Fibroblast of upper back skin (primary cell): ENCODE data around the gene NDUFA6.

Source experiments
- DNase-seq: peaks from one replicate; pipeline ENCODE4 v3.0.0-alpha.2; 2013

Gene NDUFA6

DNA sequence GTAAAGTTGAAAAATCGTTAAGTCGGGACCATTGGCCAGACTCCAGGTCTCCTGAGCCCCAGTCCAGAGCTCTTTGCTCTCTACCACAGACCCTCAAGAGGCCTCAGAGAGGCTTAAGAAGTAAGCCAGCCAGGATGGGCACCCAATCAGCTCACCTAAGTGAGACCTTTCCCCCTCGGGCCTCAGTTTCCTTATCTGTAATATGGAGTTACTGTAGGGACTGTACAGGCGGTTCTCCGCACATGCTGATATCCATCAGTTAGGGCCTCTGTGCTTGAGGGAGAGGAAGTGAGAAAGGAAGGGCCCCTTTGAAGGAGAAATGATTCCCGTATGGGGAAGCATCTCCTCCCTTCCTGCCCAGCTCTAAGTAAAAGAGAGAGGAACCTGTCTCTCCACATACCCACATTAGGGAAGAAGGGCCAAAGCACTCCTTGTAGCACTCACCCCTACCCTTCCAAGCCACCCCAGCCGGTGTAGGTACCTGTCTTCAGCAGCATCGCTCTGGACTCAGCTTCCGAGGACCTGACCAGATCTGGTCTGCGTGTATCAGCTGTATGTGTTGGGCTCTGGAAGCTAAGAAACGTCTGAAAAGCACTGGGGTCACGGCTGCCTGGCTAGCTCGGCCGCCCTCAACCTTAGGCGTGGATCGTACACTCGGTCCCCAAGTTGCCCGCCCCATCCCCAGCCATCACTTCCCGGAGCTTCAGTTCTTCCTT is 20.6 kb downstream of the NDUFA6 start:
- DNase-seq, result no peak

- no peak for DNase-seq
Measured at GRCh38 chr22:42068291-42068690, 22.3 kb downstream of the NDUFA6 start.

- no peak for DNase-seq
Measured at GRCh38 chr22:42067671-42068251, 22.8 kb downstream of the NDUFA6 start.

- no peak for DNase-seq
Measured at GRCh38 chr22:42066937-42067336, 23.6 kb downstream of the NDUFA6 start.

DNA sequence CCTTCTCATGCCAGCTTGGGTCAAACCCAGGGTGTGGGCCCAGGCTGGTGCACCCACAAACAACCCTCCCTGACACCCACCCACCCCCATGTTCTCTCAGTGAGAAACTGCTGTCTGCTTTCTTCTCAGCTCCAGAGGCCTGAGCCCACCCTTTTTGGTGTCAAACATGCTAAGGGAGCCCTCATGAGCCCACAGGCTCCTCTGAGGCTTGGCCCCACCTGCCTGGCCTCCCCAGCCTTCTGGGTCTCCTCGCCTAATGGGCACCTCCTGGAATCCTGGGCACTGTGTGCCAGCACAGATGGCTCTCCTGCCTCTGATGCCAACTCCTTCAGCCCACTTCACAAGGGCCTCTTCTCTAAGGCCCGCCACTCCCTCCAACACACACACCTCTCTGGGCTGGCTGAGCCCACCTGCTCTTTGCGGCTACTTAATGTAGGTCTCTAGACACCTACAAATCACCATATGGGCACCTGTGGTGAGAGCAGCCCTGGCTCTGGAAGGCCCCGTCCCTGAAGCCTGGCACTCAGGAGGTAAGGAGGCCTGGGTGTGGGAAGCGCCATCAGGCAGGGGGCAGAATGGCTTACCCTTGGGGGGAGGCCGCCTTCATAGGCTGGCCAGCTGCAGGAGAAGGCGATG is 24.3 kb downstream of the NDUFA6 start:
- DNase-seq, result no peak

- DNase-seq, result no peak
Measured at GRCh38 chr22:42065438-42066125, 25.0 kb downstream of the NDUFA6 start.

DNA sequence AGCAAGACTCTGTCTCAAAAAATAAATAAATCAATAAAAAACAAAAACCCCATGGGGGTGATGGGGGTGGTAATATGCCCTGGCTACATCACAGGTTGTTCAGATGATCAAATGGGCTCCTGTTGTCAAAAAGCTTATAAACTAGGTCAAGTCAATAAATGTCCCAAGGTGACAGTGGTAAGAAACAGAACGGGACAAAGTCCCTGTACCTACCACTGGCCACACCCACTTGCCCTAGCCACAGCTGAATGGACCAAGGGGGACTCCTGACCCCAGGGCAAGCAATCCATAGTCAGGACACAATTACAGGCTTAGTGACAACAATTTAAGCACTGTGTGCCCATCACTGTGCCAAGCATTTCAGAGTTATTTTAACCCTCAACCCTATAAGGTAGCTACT is 25.9 kb downstream of the NDUFA6 start:
- DNase-seq, result no peak

DNA sequence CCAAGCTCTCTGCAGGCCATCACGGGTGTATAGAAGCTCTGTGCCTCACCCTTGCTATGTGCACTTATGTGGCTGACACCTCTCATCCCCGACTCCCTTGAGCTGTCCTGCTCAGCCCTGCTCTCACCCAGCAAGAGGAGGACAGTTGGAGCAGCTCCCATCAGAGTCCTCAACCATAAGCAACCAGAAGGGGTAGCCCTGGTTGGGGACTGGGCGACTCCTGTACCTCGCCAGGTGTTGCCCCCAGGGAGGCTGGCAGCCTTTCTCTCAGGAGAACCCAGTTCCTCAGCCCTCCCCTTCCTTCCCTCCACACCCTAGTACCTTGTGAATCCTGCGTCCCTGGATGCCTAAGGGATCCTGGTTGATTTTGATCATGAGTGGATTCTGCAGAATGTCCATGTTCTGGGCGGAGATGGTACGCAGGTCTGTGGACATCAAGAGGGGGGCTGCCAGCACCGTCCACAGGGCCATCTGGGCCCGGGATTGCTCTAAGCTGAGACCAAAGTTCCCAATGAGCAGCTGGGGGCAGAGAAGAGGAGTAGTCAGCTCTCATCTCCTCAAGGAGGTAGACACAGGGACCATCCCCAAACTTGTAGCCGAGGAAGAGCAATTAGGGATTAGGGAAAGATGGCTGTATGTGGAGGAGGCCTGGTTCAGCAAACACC is 27.9 kb downstream of the NDUFA6 start:
- DNase-seq, result no peak

DNA sequence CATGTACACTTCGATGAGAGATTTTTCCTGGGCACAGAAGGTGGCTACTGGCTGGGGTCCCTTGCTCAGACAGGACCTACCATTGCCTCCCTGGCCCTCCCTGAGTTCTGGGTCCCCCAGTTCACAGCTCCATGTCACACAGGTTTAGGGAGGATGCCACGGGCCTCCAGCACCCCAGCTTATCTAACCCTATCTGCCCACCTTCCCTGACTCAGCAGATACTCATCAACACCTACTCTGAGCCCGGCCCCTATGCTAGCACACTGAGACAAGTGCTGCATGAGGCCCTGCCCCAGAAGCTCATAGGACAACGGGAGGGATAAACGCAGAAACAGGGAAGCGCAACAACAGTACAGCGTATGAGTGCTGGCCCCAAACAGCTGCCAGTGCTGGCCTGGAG is 29.5 kb downstream of the NDUFA6 start:
- no peak for DNase-seq

DNA sequence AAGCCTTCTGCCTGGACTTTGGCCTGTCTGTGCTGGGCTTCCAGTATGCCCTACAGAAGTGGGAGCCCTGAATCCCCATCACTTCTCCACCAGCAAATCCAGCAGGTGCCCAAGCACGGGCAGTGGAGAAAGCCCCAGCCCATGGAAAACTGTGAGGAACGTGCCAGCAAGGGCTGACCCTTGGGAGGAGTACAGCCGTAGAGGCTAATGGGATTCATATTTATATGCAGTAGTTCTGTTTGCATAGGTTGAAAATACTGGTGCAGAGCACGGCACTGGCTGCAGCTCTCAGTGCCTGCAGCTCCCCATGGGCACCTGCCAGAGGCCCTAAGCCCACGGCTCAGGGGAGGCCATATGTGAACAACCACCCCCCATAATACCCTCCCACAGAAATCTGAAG is 30.1 kb downstream of the NDUFA6 start:
- no peak for DNase-seq

- DNase-seq, result no peak
Measured at GRCh38 chr22:42056757-42057511, 33.6 kb downstream of the NDUFA6 start.

- DNase-seq, result no peak
Measured at GRCh38 chr22:42052765-42053164, 37.8 kb downstream of the NDUFA6 start.

- DNase-seq, result no peak
Measured at GRCh38 chr22:42050641-42051180, 39.9 kb downstream of the NDUFA6 start.

DNA sequence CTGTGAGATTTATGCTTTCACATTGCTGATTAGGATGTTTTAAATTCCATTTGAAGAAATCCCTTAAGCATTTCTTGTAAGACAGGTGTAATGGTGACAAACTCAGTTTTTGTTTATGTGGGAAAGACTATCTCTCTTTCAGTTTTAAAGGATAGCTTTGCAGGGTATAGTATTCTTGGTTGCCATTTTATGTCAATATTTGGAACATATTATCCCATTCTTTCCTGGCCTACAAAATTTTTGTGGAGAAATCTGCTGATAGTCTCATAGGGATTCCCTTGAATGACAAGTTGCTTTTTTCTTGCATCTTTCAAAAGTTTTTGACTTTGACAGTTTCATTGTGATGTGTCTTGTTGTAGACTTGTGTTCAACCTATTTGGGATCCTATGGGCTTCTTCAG is 48.8 kb downstream of the NDUFA6 start:
- DNase-seq, result no peak

DNA sequence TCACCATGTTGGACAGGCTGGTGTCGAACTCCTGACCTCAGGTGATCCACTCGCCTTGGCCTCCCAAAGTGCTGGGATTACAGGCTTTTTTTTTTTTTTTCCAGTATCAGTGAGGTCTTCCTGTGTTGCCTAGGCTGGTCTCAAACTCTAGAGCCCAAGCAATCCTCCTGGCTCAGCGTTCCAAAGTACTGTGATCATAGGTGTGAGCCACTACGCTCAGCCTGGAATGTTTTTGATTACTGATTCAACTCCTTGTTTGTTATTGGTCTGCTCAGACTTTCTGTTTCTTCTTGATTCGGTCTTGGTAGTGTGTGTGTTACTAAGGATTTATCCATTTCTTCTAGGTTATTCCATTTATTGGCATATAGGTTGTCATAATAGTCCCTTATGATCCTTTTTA is 51.3 kb downstream of the NDUFA6 start:
- no peak for DNase-seq
